Ovary (tissue), 9 donors: Measurements from ENCODE around the gene NCAPD2. TPM values are rescaled to one million over a fixed set of nuclear protein-coding genes. Genes with fewer than 3 reads are reported as not detected.

Experiments used
- DNase-seq, 5 donors: peaks; one replicate each; pipeline ENCODE4 v3.0.0-alpha.2; 2019 to 2020
- H3K27ac ChIP-seq, 2 donors: fragments of 200-600 bp; one replicate each; pipeline versions ENCODE4 v1.5.1 to v1.8.0; 2019 to 2022
- H3K27me3 ChIP-seq: fragments of 200-600 bp; one replicate; pipeline ENCODE4 v1.8.0; 2022
- H3K36me3 ChIP-seq: fragments of 200-600 bp; sonication (generic); one replicate; pipeline ENCODE4 v1.5.1; 2019
- H3K4me1 ChIP-seq: one replicate; pipeline ENCODE4 v1.8.1; 2013; ENCODE audit warnings: mild to moderate bottlenecking, moderate library complexity; ENCODE audit not compliant: insufficient read depth
- H3K4me3 ChIP-seq: fragments of 200-600 bp; sonication (generic); one replicate; pipeline ENCODE4 v1.5.1; 2017
- H3K9me3 ChIP-seq, 2 donors: fragments of 200-600 bp in 1 of 2; sonication (generic) in 1 of 2; one replicate each; pipeline versions ENCODE4 v1.5.1 to v1.8.1; 2013 to 2019; ENCODE audit warnings: mild to moderate bottlenecking in 1 of 2, moderate library complexity in 1 of 2
- CTCF ChIP-seq, 3 donors: fragments of 450-650 bp in 2 of 3; fragments of 200-600 bp in 1 of 3; IDR thresholded peaks; one replicate each; pipeline versions ENCODE4 v1.5.1 to v1.8.0; 2016 to 2022; ENCODE audit warnings: antibody characterized with exemption in 3 of 3, mild to moderate bottlenecking in 1 of 3
- EP300 ChIP-seq: sonication (generic); formaldehyde crosslinking; IDR thresholded peaks from one replicate; pipeline ENCODE4 v1.6.1; 2017; ENCODE audit warnings: antibody characterized with exemption
- POLR2A ChIP-seq: fragments of 450-650 bp; IDR thresholded peaks from one replicate; pipeline ENCODE4 v1.6.1; 2017; ENCODE audit warnings: antibody characterized with exemption, mild to moderate bottlenecking, moderate library complexity
- WGBS, 3 donors: extraction: QIAGEN DNeasy Blood & Tissue Kit in 1 of 3; methylation state at CpG; one replicate each; pipeline versions ENCODE4 v1.1.5 to v1.1.7; 2013 to 2017; 5-methylcytosine and 5-hydroxymethylcytosine counted together
- intact Hi-C, 4 donors: fragments of 100-400 bp; cut with DNase I; formaldehyde crosslinking; loops; one replicate each; pipeline versions ENCODE4 v1.11.0 to v1.15.1; 2022 to 2023
- polyA plus RNA-seq, 2 donors: library from polyadenylated mRNA; stranded (reverse); fragments of 200-250 nt in 1 of 2; fragments of 350-450 nt in 1 of 2; fragmentation: Illumina TruSeq in 1 of 2; extraction: RNeasy Lipid Tissue Mini Kit (QIAGEN cat#74804) in 1 of 2; gene quantifications; one replicate each; pipeline ENCODE4 v1.2.3, GENCODE V29; 2013 to 2014
- total RNA-seq, 7 donors: library from RNA; depleted of rRNA in 2 of 7; stranded (reverse); fragments of >200 nt in 2 of 7; fragmentation: NEBNext Ultra II Directional in 3 of 7; extraction: Animal tissue kit (Norgen Biotek cat#: 25700) in 3 of 7; gene quantifications; one replicate each; pipeline versions ENCODE4 v1.1.0 to v1.2.4, GENCODE V29; 2016 to 2023
- donor health status: DM: no; HTN: no; CAD: no; lungs with moderate emphysema.
- donor health status: DM: no; HTN: no; CAD: no.
- donor health status: Bipolar disorder and iron deficiency.
- donor health status: DM: yes; HTN: yes; CAD: no.
- donor health status: DM: no; HTN: no; CAD: no.
- donor health status: DM: yes; HTN: yes; CAD: no.

NCAPD2 gene
- total and polyA plus RNA-seq, 9 donors, result 8.8 to 19.5 (median 16.4) TPM

DNA sequence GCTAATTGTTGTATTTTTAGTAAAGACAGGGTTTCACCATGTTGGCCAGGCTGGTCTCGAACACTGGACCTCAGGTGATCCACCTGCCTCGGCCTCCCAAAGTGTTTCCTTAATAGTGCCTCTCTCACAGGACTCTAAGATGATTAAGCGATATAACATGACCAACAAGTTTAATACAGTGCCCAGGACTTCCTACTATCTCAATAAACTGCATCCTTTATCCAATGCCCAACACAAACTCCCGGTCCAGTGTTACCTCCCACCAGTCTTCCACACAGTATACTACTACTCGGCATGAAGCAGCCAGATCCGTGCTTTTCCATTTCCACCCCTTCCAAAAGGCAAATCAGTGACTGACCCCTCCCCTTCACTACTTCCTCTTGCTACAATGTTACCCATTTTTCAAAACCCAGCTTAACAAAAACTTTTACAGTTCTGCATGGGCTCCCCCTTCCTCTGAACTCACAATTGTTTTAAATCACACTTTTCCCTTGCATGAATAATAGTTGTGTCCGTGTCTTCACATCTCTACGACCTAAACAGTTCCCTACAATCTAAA lies 73.3 kb downstream of the NCAPD2 start:
- 36 to 41% (median 36%) methylated on average over 8 of the region's 8 CpGs for WGBS, 3 donors
- Histone ChIP-seq H3K4me1 (peaks cover 4% of the 10 kb centered on the region), H3K36me3 (no peaks in the 10 kb centered on the region), H3K9me3 (no peaks in the 10 kb centered on the region), H3K27ac (no peak overlapping the region), H3K4me3 (peak overlapping the region; percentile 53), H3K27me3 (no peaks in the 10 kb centered on the region)
- intact Hi-C loops, result loop anchor here in 3 of 4 donors (5.0 to 10.0 kb wide), 3 partner anchors 35 to 88 kb away; partner anchors contain the start of gene ACRBP (in 1 of the 3)
- no peak for DNase-seq
- TF ChIP-seq POLR2A, result no peak
- TF ChIP-seq EP300, result no peak
- TF ChIP-seq CTCF (IDR thresholded peaks at IDR 0.05), result no peak

DNA sequence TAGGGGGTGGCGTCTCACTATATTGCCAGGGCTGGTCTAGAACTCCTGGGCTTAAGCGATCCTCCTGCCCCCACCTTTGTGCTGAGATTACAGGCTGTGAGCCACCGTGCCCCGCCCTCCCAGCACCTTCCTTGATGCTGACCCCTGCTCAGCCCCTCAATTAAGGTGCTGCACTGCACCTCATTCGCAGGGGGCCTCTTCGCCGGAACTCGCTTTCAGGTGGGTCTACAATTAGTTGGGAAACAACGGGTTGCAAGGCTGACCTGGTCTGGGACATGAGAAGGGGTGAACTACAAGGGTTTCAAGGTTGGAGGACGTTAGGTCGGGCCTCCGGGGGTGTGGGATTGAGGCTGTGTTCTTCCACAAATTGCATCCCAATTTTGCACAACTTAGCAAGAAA lies 75.4 kb downstream of the NCAPD2 start:
- Histone ChIP-seq H3K4me1 (peaks cover 4% of the 10 kb centered on the region), H3K27ac (no peak overlapping the region), H3K9me3 (no peaks in the 10 kb centered on the region), H3K27me3 (no peaks in the 10 kb centered on the region), H3K36me3 (no peaks in the 10 kb centered on the region), H3K4me3 (no peak overlapping the region)
- no peak for DNase-seq
- TF ChIP-seq POLR2A, result no peak
- no peak for TF ChIP-seq CTCF (IDR thresholded peaks at IDR 0.05)
- TF ChIP-seq EP300, result no peak
- intact Hi-C loops, result loop anchor here in 3 of 4 donors (5.0 to 10.0 kb wide), 3 partner anchors 33 to 85 kb away; partner anchors contain the start of gene ACRBP (in 1 of the 3)
- 65 to 75% (median 66%) methylated on average over 12 of the region's 12 CpGs for WGBS, 3 donors

GRCh38 chr12:6569786-6570185 lies 75.9 kb downstream of the NCAPD2 start:
- Histone ChIP-seq H3K27me3 (no peaks in the 10 kb centered on the region), H3K4me3 (no peak overlapping the region), H3K4me1 (peaks cover 4% of the 10 kb centered on the region), H3K36me3 (no peaks in the 10 kb centered on the region), H3K27ac (no peak overlapping the region), H3K9me3 (no peaks in the 10 kb centered on the region)
- intact Hi-C loops, result loop anchor here in 3 of 4 donors (5.0 to 10.0 kb wide), 3 partner anchors 33 to 85 kb away; partner anchors contain the start of gene ACRBP (in 1 of the 3)
- TF ChIP-seq POLR2A (no peak), CTCF (IDR thresholded peaks at IDR 0.05) (no peak), EP300 (no peak)
- 42 to 61% (median 43%) methylated on average over 7 of the region's 7 CpGs for WGBS, 3 donors
- no peak for DNase-seq

DNA sequence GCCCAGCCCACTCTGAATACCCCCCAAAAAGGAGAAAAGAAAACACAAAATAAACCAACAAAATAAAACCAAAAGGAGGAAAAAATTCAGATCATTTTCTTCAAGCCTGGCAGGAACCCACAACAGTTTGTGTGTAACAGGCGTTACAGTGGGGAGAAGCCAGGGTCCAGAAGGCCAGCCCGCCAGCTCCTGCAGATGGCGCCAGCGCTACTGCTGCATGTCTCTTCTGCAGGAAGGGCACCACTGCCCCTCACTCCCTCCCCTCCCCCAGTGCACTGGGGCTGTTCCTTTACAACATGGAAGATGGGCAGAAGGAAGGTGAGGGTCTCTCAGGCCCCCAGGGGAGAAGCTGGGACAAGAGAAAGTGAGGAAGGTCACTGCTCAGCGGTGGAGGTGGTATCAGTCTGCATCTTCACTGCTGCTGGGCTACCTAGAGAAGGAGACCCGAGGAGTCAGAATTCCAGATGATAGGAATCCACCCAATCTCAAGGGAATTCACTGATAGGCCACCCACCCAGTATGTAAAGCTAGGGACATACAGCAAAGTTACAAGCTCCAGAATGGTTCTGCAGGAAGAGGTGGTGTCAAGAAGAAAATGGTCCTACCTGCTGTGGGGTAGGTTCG lies 76.5 kb downstream of the NCAPD2 start:
- Histone ChIP-seq H3K27me3 (no peaks in the 10 kb centered on the region), H3K36me3 (no peaks in the 10 kb centered on the region), H3K27ac (no peak overlapping the region), H3K9me3 (no peaks in the 10 kb centered on the region), H3K4me1 (peaks cover 4% of the 10 kb centered on the region), H3K4me3 (no peak overlapping the region)
- no peak for TF ChIP-seq EP300
- no peak for TF ChIP-seq POLR2A
- no peak for TF ChIP-seq CTCF (IDR thresholded peaks at IDR 0.05)
- WGBS, 3 donors, result 52 to 65% (median 57%) methylated on average over 7 of the region's 7 CpGs
- intact Hi-C loops, result no loop called here
- peak in 4 of 5 donors; percentile 44 to 64 (median 46) for DNase-seq
